AG04450 (cell line): ENCODE data around the gene RASGRF1. TPM values are rescaled to one million over a fixed set of nuclear protein-coding genes. Genes with fewer than 3 reads are reported as not detected.

ENCODE experiments used
- CTCF ChIA-PET: fragments of 300-600, 350-600 bp; formaldehyde crosslinking; extraction: SDS; loops from one replicate; lab custom pipeline; 2022; ENCODE audit warnings: antibody characterized with exemption, inconsistent platforms; lab: Charles Lee
- POLR2A ChIA-PET: fragments of 350-600 bp; formaldehyde crosslinking; extraction: SDS; loops from one replicate; lab custom pipeline; 2021; ENCODE audit warnings: antibody characterized with exemption, inconsistent platforms; lab: Yijun Ruan, JAX
- DNase-seq: peaks from one replicate; pipeline ENCODE4 v3.0.0-alpha.2; 2011; ENCODE audit warnings: low read depth, low spot score
- H3K27ac ChIP-seq: one replicate; pipeline ENCODE4 v1.5.1; 2012; ENCODE audit warnings: low read depth, low read length, control low read depth
- H3K27me3 ChIP-seq: one replicate; pipeline ENCODE4 v1.6.0; 2012; ENCODE audit warnings: low read length; ENCODE audit not compliant: control insufficient read depth, insufficient read depth
- H3K4me3 ChIP-seq: 2 replicates; pipeline ENCODE4 v1.5.1; 2011; ENCODE audit warnings: mild to moderate bottlenecking, low read depth, low read length, control low read depth
- H3K9me3 ChIP-seq: 2 replicates; pipeline ENCODE4 v1.5.1; 2012; ENCODE audit warnings: low read length; ENCODE audit not compliant: control insufficient read depth, insufficient read depth
- CTCF ChIP-seq: IDR thresholded peaks from 2 replicates; pipeline ENCODE4 v1.5.1; 2011; ENCODE audit warnings: low read depth, low read length, control low read depth, inconsistent platforms
- polyA plus RNA-seq: library from polyadenylated mRNA; depleted of rRNA; stranded (reverse); fragments of >200 nt; gene quantifications from 2 replicates; pipeline ENCODE4 v1.2.3, GENCODE V29; 2011

The RASGRF1 gene
- polyA plus RNA-seq, 1 experiment: 0.25 TPM

GRCh38 chr15:78942741-78943140 lies 147.8 kb downstream of the RASGRF1 start:
- CTCF ChIA-PET: interaction anchor here (1.0 kb wide), 1 partner anchor 242 kb away, joined by 3 read pairs; no protein-coding TSS in a partner anchor
- H3K4me3 ChIP-seq: no peak overlapping the region
- peaks cover 33% of the 10 kb centered on the region for H3K27me3 ChIP-seq
- no peak for TF ChIP-seq CTCF
- no peak overlapping the region for H3K27ac ChIP-seq
- no peaks in the 10 kb centered on the region; the same call in 1 of the 2 replicates for H3K9me3 ChIP-seq
- no peak for DNase-seq
- POLR2A ChIA-PET: no interaction called here

DNA sequence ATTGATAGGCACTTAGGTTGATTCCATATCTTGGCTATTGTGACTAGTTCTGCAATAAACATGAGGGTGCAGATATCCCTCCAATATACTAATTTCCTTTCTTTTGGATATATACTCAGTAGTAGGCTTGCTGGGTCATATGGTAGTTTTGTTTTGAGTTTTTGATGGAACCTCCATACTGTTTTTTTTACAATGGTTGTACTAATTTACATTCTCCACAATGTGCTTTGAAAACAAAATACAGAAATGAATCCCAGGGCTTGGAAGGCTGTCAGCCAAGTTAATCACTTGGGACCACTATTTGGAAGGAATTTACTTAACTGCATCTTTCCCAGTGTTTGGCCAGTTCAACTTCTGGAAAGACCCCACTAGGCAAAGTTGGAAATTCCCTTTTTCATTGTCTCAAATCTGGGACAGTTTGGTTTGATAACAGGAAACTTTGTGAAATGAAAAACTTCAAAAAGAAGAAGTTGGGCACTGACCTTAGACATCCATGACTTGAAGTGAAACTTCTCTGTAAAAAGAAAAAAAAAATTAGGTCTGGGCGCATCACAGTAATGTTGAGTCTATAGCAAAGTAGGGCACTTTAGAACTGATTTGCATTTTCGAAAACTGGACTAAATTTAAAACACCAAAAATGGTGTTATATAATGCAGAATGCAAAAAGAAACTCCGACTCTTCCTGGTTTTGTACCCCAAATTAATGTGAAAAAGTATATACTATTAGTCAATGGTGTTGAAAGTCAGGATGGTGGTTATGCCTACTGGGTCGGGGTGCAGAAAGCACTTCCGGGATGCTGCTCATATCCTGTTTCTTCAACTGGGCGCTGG lies 151.7 kb downstream of the RASGRF1 start:
- CTCF ChIA-PET: no interaction called here
- POLR2A ChIA-PET: no interaction called here
- Histone ChIP-seq H3K9me3 (no peaks in the 10 kb centered on the region; the same call in 1 of the 2 replicates), H3K27ac (no peak overlapping the region), H3K27me3 (peaks cover 15% of the 10 kb centered on the region), H3K4me3 (no peak overlapping the region)
- no peak for TF ChIP-seq CTCF
- DNase-seq: no peak

DNA sequence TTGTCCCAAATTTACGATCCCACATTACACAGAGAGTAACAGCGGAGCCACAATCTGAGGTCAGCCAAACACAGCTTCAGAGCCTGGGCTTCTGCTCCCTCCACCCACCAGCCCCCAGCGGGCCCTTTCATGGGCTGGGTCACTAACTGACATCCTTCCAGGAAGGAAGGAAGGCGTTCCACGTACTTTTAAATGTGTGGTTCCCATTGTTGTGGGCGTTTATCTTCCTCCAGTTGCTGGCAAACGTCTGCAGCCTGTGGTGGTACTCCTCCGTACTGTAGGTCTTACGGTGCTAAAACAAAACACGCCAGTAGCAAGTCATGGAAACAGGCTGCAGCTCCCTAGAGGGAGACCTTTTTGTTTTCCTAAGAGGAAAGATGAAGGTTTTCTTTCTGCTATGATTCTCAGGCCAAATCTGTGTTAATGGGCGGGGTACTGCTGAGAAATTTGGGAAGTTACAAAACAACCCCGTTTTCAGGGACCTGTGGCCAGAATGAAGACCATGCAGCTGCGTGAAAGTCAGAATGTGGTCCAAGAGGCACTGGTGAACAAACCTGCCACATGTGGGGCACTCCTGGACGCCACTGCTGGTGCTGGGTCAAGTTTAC lies 153.3 kb downstream of the RASGRF1 start:
- no peak overlapping the region for H3K4me3 ChIP-seq
- TF ChIP-seq CTCF: no peak
- H3K27me3 ChIP-seq: peaks cover 7% of the 10 kb centered on the region
- no peak for DNase-seq
- CTCF ChIA-PET: interaction anchor here (1.4 kb wide), 1 partner anchor 247 kb away, joined by 3 read pairs; no protein-coding TSS in a partner anchor
- no peaks in the 10 kb centered on the region for H3K9me3 ChIP-seq
- H3K27ac ChIP-seq: no peak overlapping the region
- POLR2A ChIA-PET: no interaction called here

- ChIA-PET POLR2A (no interaction called here), CTCF (no interaction called here)
- peaks cover 7% of the 10 kb centered on the region for H3K27me3 ChIP-seq
- no peak overlapping the region for H3K4me3 ChIP-seq
- DNase-seq: no peak
- TF ChIP-seq CTCF: no peak
- H3K27ac ChIP-seq: no peak overlapping the region
- H3K9me3 ChIP-seq: no peaks in the 10 kb centered on the region; the same call in 1 of the 2 replicates
These were observed 155.9 kb downstream of the RASGRF1 start for GRCh38 chr15:78934655-78935023.
